HG02678 (cell line): ENCODE measurements around the gene CDK7.

Experiments
- ATAC-seq: cut with Tn5 transposase; IDR thresholded peaks from one replicate; pipeline ENCODE4 v1.9.1; 2021; ENCODE audit warnings: mild to moderate bottlenecking, moderate library complexity; ENCODE audit not compliant: unreplicated experiment

The CDK7 gene

GRCh38 chr5:69288069-69288468 lies 53.4 kb downstream of the CDK7 start:
- no peak for ATAC-seq

- no peak for ATAC-seq
Observed at GRCh38 chr5:69288688-69289087, 54.0 kb downstream of the CDK7 start.

GRCh38 chr5:69292306-69292705 lies 57.6 kb downstream of the CDK7 start:
- no peak for ATAC-seq

GRCh38 chr5:69293882-69294281 lies 59.2 kb downstream of the CDK7 start:
- ATAC-seq = no peak

GRCh38 chr5:69295088-69295754 lies 60.5 kb downstream of the CDK7 start:
- ATAC-seq = no peak

GRCh38 chr5:69299625-69300024 lies 64.9 kb downstream of the CDK7 start:
- ATAC-seq = no peak

- ATAC-seq = no peak
Observed at GRCh38 chr5:69300537-69301203, 66.0 kb downstream of the CDK7 start.

- no peak for ATAC-seq
Observed at GRCh38 chr5:69305512-69305911, 70.8 kb downstream of the CDK7 start.

- ATAC-seq = no peak
Observed at GRCh38 chr5:69308046-69308553, 73.4 kb downstream of the CDK7 start.

- no peak for ATAC-seq
Observed at GRCh38 chr5:69309380-69309779, 74.7 kb downstream of the CDK7 start.

GRCh38 chr5:69312459-69313160 lies 77.9 kb downstream of the CDK7 start:
- ATAC-seq = no peak

- no peak for ATAC-seq
Observed at GRCh38 chr5:69313428-69313827, 78.7 kb downstream of the CDK7 start.

- no peak for ATAC-seq
Observed at GRCh38 chr5:69315972-69316371, 81.3 kb downstream of the CDK7 start.

GRCh38 chr5:69317391-69317790 lies 82.7 kb downstream of the CDK7 start:
- no peak for ATAC-seq

- ATAC-seq = no peak
Observed at GRCh38 chr5:69326365-69326764, 91.7 kb downstream of the CDK7 start.
